HuH-7.5 (cell line): ENCODE data around the gene TBCCD1.
A peak's percentile ranks its signal among the peaks of the same experiment; 100 is the strongest.

ENCODE experiments used
- DNase-seq: peaks from one replicate; pipeline ENCODE4 v3.0.0; 2011; ENCODE audit warnings: low spot score

The TBCCD1 gene

DNA sequence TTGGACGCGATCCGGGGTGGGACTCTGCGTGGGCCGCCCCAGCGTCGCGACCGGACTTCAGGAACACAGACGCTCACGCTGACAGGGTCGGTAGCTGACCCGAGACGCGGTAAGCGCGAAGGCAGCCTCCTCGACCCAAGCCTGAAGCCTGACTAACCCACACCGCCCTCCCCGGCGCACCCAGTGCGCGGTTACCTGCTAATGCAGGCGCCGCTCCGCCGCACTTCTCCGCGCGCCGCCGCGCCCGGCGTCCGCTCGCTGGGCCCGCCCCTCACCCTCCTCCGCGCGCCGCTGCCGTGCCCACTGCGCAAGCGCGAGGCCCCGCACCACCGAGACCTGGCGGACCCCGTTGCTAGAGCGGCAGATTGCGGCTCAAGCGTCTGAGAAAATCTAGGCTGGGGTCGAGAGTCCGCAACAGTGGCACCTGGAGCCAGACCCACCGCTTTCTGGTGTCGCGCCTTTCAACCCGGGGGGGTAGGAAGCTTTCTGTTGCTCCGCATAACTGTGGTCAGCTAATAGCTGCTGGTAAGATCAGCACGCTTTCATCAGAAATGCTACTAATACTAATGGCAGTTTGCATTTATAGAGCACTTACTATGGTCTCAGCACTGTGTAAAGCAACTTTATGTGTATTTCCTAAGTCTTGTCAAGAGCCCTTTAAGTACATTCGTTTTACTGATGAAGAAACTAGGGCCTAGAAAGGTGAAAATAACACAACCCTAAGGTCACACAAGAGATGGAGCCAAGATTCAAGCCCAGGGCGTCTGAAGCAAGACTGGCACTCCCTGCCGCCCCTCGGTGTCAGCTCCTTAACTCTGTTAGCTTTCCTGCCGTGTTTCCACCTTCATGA is at the start of gene TBCCD1:
TSS of gene TBCCD1 (minus strand) at position 268 of the 850 bp plus-strand sequence. CDS start 3,010 bp downstream, outside the sequence.
- DNase-seq = peak; percentile 66

GRCh38 chr3:186616299-186616617 is 49.1 kb upstream of the TBCCD1 start:
- DNase-seq = no peak

- peak; percentile 52 for DNase-seq
Measured at GRCh38 chr3:186614597-186615483, 47.7 kb upstream of the TBCCD1 start.

DNA sequence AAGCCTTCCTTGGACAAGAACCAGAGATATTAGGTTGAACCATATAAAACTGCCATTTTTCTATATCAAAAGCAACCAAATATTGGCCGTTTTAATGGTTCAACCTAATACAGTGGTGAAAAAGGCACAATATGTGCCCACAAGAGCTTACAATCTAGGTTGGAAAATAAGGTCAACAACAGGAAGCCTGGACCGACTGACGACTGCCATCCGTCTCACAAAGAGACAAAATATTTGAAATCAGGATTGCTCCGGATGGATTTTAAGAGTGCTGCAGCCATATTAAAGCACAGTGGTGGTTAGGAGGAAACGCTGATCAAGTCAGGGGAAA is 47.1 kb upstream of the TBCCD1 start:
- DNase-seq = no peak

- DNase-seq = no peak
Measured at GRCh38 chr3:186613637-186614265, 46.6 kb upstream of the TBCCD1 start.

- no peak for DNase-seq
Measured at GRCh38 chr3:186612721-186613636, 45.8 kb upstream of the TBCCD1 start, which contains the start of gene AHSG. TSS of gene AHSG (plus strand) at chr3:186613060. CDS start at chr3:186613142, 82 bp downstream.

DNA sequence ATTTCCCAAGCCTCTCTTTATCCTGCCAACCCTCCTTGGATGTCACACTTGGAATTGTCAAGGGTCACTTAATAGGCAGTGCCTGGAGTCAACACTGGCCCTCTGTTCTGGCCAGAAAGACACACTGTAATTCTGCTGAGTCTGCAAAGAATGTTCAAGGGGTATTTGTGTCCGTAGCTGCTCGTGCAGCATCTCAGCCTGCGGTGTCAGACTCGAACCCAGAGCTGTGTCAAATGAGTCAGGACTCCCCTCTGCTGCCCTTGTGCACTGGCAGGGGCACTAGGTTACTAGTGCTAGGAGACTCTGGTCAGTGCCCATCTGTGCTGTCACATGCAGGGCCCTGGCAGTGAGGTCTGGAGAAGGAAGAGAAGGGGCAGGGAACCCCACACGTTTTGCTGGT is 44.9 kb upstream of the TBCCD1 start:
- no peak for DNase-seq

- no peak for DNase-seq
Measured at GRCh38 chr3:186609247-186609868, 42.2 kb upstream of the TBCCD1 start.

- DNase-seq = no peak
Measured at GRCh38 chr3:186608624-186609215, 41.6 kb upstream of the TBCCD1 start.

DNA sequence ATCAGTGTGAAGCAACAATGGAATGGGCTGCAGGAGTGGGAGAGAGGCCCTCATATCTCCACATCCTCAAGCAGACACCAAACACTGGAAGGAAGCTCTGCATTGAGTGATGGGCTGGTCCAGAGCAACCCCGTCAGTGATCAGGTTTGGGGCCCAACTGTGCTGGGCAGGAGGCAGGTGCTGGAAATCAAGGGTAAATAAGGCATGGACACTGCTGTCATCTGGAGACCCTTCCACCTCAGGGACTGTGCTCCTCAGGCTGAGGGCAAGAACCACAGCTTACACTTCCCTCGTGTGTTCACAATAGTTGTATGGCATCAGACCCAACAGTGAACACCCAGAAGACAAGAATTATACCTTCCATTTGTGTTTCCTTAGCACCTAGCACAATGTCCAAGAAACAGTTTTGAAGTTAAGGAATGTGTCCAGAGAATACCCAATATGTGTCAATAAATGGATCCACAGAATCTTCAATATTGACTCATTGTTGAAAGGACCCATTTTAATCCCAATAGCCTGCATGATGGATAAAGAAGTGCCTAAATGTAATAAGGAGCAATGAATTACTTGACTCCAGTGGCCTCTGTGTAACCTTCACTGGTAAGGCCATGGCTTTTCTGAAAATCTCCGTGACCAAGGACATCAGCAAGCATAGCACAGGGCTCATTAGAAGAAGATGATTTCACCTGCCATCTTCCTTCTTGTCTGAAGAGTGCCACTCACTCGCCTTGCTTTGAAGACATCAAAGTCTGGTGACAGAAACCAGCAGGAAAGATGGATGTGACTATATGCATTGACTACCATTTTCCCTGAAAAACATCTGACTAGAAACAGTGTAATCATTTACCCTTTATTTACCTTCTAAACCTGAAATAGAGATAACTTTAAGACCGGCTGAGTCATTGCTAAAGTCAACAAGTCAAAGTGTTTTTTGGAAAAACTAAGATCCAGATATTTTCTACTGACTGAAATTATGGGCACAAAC is 38.7 kb upstream of the TBCCD1 start:
- DNase-seq = no peak

DNA sequence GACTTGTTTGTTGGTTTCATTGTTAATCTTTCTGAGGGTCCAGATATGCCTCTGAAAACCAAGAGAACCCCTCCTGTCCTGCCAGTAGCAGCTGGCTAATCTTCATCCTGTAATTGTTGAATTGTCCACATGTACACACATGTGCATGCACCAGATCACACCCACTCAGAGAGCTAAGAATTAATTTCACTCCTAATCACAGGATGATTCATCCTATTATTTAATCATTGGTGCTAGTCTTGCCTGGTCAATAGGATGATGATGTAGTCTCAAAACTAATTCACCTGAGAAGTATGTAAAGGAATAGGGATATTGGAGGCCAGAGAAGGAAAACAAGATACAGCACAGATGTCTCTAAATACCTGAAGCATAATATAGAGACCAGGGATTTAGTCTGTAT is 37.9 kb upstream of the TBCCD1 start:
- no peak for DNase-seq

GRCh38 chr3:186603159-186603558 is 36.0 kb upstream of the TBCCD1 start:
- DNase-seq = no peak

DNA sequence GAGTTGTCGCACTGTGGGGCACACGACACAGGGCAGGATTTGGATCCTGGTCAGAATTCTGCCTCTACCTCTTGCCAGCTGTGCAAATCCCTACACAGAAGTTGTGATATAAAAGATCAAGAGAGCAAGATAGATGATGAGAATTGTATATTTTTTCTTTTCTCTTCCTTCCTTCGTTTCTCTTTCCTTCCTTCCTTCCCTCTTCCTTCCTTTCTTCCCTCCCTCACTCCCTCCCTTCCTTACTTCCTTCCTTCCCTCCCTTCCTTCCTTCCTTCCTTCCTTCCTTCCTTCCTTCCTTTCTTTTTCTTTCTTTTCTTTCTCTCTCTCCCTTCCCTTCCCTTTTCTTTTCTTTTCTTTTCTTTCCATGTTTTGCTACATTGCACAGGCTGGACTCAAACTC is 33.8 kb upstream of the TBCCD1 start:
- no peak for DNase-seq

DNA sequence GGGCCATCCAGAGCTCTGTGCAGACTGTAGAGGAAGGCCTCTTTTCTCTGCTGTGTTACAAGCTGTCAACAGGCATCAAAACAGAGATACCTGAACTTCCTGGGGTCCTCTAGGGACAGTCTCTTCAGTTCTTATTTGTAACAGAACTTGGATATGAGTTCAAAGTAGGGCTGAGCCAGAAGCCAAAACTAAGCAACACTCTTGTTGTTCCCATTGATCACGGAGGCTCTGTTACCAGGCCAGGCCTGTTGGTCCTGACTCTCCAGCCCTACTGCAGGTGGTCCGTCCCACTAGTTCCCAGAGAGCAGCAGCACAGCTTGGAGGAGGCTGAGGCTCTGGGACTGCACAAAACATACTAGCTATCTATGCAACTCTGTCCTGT is 32.6 kb upstream of the TBCCD1 start:
- DNase-seq = no peak

- DNase-seq = no peak
Measured at GRCh38 chr3:186599142-186599784, 32.1 kb upstream of the TBCCD1 start.

DNA sequence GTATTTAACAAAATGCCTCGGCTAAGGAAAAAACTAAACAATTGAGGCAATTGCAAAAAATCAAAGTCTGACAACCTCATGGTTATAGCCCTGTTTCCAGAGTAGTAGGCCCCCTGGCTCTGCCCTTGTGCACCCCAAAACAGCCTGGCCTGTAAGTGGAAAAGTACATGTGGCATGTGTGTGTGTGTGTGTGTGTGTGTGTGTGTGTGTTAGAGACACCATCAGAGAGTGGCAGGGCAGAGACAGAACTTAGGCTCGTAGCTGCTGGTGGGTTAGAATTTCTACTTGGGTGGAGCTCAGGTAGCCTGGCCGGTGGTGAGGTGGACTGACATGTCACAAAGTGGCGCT is 31.6 kb upstream of the TBCCD1 start:
- no peak for DNase-seq

GRCh38 chr3:186598108-186598784 is 31.1 kb upstream of the TBCCD1 start:
- DNase-seq = no peak

DNA sequence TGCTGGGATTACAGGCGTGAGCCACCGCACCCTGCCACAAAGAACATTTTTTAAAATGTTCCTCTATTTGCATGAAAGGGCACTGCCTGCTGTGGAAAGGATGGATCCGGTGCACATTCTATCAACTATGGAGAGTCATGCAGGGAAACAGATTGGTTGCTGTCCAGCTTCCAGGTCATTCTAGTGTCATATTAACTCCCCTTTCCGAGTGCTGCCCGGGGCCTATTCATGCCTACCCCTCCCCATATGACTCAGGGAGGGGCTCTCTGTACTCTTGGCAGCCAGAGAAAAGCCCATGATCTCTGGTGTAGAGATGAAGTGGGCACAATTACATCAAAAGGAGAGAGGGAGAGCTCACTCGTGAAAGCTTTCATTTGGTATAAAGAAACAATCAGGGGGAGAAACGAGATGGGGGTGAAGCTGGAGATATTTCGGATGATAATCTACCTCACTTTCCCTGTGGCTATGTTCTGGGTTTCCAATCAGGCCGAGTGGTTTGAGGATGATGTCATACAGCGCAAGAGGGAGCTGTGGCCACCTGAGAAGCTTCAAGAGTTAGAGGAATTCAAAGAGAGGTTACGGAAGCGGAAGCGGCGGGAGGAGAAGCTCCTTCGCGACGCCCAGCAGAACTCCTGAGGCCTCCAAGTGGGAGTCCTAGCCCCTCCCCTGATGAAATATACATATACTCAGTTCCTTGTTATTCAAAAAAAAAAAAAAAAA is 29.6 kb upstream of the TBCCD1 start:
- no peak for DNase-seq
